ENCODE data around the gene EEA1. TPM values are rescaled to one million over a fixed set of nuclear protein-coding genes. Genes with fewer than 3 reads are reported as not detected.
A peak's percentile ranks its signal among the peaks of the same experiment; 100 is the strongest.
"Not testable (repeated sequence)": the region's sequence is repeated elsewhere in the genome, so short reads cannot be mapped to it uniquely, and the experiment has no call there.

EEA1 gene
- total RNA-seq, 1 donor from 2014 or later: 11.6 TPM

DNA sequence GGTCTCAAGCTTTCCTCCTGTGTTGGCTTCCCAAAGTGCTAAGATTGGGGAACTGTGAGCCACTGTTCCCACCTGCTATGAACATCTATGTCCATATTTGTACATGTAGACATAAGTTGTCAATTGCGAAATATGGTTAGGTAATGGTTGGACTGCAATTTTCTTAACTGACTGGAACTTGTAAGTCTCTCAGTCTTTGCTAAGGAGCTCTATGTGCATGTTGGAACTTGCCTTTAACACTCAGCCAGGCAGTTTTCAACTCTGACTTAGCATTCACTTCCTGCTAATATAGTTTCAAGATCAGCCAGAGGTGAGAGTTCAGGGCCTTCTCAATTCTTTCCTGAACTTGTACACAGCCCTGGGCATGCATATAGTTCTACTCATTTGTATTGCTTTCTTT is 44.5 kb upstream of the EEA1 start:
- no peak overlapping the region for H3K9ac ChIP-seq
- Mint-ChIP-seq H3K9me3 (peaks cover 8% of the 10 kb centered on the region), H3K4me3 (no peak overlapping the region)

DNA sequence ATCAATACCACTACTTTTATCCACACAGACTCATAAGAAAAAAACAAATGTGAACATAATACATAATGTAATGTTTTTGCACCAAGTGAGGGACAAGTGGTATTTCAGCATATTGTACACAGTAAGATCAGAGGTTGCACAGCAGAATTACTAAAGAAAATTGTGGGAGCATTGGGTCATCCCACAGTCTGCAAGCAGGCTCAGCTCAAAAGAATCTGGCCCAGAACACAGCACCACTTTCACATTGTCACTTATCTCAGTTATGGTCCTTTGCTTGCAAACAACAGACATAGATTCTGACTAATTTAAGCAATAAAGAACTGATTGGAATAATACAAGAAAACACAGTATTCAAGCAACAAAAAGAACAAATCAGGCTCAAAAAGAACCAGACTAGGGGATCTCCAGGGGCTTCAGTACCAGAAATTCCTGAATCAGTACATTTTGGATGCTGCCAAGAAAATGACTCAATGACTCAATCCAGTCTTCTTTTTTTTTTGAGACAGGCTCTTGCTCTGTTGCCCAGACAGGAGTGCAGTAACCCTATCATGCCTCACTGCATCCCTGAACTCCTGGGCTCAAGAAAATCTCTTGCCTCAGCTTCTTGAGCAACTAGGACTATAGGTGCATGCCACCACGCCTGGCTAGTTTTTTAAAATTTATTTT is 42.9 kb upstream of the EEA1 start:
- H3K36me3 Mint-ChIP-seq: no peaks in the 10 kb centered on the region
- TF ChIP-seq, protein P1, sequence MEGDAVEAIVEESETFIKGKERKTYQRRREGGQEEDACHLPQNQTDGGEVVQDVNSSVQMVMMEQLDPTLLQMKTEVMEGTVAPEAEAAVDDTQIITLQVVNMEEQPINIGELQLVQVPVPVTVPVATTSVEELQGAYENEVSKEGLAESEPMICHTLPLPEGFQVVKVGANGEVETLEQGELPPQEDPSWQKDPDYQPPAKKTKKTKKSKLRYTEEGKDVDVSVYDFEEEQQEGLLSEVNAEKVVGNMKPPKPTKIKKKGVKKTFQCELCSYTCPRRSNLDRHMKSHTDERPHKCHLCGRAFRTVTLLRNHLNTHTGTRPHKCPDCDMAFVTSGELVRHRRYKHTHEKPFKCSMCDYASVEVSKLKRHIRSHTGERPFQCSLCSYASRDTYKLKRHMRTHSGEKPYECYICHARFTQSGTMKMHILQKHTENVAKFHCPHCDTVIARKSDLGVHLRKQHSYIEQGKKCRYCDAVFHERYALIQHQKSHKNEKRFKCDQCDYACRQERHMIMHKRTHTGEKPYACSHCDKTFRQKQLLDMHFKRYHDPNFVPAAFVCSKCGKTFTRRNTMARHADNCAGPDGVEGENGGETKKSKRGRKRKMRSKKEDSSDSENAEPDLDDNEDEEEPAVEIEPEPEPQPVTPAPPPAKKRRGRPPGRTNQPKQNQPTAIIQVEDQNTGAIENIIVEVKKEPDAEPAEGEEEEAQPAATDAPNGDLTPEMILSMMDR (IDR thresholded peaks at IDR 0.05): no peak
- no peak for TF ChIP-seq EZH2 (IDR thresholded peaks at IDR 0.05)
- TF ChIP-seq EZH2phosphoT487 (IDR thresholded peaks at IDR 0.05): no peak
- Histone ChIP-seq H3K79me2 (ENCODE audit: low read depth) (no peaks in the 10 kb centered on the region), H3K36me3 (no peaks in the 10 kb centered on the region), H3K9me3 (ENCODE audit: low read depth) (no peaks in the 10 kb centered on the region), H3K4me3 (no peak overlapping the region), H3K9ac (no peak overlapping the region), H3K27me3 (no peaks in the 10 kb centered on the region), H2AFZ (replicated peaks) (no peak overlapping the region), H3F3A (ENCODE audit: low read depth) (no peaks in the 10 kb centered on the region), H4K20me1 (ENCODE audit: low read depth) (no peaks in the 10 kb centered on the region), H3K27ac (no peak overlapping the region), H3K4me2 (no peak overlapping the region), H3K4me1 (no peaks in the 10 kb centered on the region)
- peaks cover 3% of the 10 kb centered on the region for H3K4me1 Mint-ChIP-seq
- no peak for DNase-seq (ENCODE audit: low spot score)
- H3K9me3 Mint-ChIP-seq: peaks cover 8% of the 10 kb centered on the region
- H3K27ac Mint-ChIP-seq: no peak overlapping the region
- no peaks in the 10 kb centered on the region for H3K27me3 Mint-ChIP-seq (ENCODE audit: insufficient read depth, low read depth)
- H3K4me3 Mint-ChIP-seq: no peak overlapping the region

More for the DNA sequence above, 44.5 kb upstream of the EEA1 start:
- H3K4me3 ChIP-seq: no peak overlapping the region
- H3K4me1 ChIP-seq: no peaks in the 10 kb centered on the region
- TF ChIP-seq EZH2 (IDR thresholded peaks at IDR 0.05) (no peak), EZH2phosphoT487 (IDR thresholded peaks at IDR 0.05) (no peak)
- TF ChIP-seq, protein P1 (IDR thresholded peaks at IDR 0.05): no peak
- H3K9me3 ChIP-seq (ENCODE audit: low read depth): no peaks in the 10 kb centered on the region
- H3K79me2 ChIP-seq (ENCODE audit: low read depth): no peaks in the 10 kb centered on the region
- no peak overlapping the region for H2AFZ ChIP-seq (replicated peaks)
- H3K27ac ChIP-seq: no peak overlapping the region
- DNase-seq (ENCODE audit: low spot score): no peak
- no peaks in the 10 kb centered on the region for H4K20me1 ChIP-seq (ENCODE audit: low read depth)
- H3K36me3 Mint-ChIP-seq: no peaks in the 10 kb centered on the region
- peaks cover 2% of the 10 kb centered on the region for H3K27me3 Mint-ChIP-seq (ENCODE audit: insufficient read depth, low read depth)
- H3K4me1 Mint-ChIP-seq: no peaks in the 10 kb centered on the region
- H3K4me2 ChIP-seq: no peak overlapping the region
- no peaks in the 10 kb centered on the region for H3K36me3 ChIP-seq
- H3K27ac Mint-ChIP-seq: no peak overlapping the region
- no peaks in the 10 kb centered on the region for H3K27me3 ChIP-seq
- no peaks in the 10 kb centered on the region for H3F3A ChIP-seq (ENCODE audit: low read depth)

DNA sequence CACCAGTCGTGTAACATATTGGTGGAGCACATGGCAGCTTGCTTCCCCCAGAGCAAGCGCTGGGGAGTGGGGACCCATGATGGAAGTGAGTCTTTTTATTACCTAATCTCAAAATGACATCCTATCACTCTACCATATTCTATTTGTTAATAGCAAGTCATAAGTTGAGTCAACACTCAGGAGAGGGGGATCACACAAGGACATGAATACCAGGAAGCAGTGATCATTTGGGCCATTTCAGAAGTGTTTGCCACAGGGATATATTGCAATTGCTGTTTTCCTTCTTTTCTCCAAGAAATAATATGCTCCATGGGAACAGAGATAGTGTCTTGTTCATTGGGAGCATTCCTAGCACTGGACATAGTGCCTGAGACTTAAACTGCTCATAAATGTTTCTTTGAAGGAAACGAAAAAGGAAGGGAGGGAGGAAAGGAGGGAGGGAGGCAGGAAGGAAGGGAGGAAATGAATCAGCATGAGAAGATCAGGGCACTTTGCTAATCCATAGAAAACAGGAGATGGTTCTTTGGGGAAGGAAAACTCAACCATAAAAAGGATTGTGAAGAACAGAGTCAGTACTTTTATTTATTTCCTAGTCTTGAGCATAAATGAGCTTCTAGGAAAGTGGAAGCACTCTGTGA is 39.2 kb upstream of the EEA1 start:
- Histone ChIP-seq H3K27ac (no peak overlapping the region), H3K79me2 (ENCODE audit: low read depth) (no peaks in the 10 kb centered on the region), H3F3A (ENCODE audit: low read depth) (no peaks in the 10 kb centered on the region), H2AFZ (replicated peaks) (no peak overlapping the region), H3K36me3 (no peaks in the 10 kb centered on the region), H3K27me3 (no peaks in the 10 kb centered on the region), H3K4me2 (no peak overlapping the region), H3K9ac (no peak overlapping the region), H3K4me3 (no peak overlapping the region), H4K20me1 (ENCODE audit: low read depth) (no peaks in the 10 kb centered on the region), H3K4me1 (no peaks in the 10 kb centered on the region), H3K9me3 (ENCODE audit: low read depth) (no peaks in the 10 kb centered on the region)
- peaks cover 3% of the 10 kb centered on the region for H3K27me3 Mint-ChIP-seq (ENCODE audit: insufficient read depth, low read depth)
- no peak for DNase-seq (ENCODE audit: low spot score)
- no peaks in the 10 kb centered on the region for H3K36me3 Mint-ChIP-seq
- H3K4me1 Mint-ChIP-seq: peaks cover 3% of the 10 kb centered on the region
- TF ChIP-seq, protein P1 (IDR thresholded peaks at IDR 0.05): no peak
- TF ChIP-seq EZH2phosphoT487 (IDR thresholded peaks at IDR 0.05): no peak
- no peak for TF ChIP-seq EZH2 (IDR thresholded peaks at IDR 0.05)
- H3K27ac Mint-ChIP-seq: no peak overlapping the region
- H3K9me3 Mint-ChIP-seq: no peaks in the 10 kb centered on the region
- H3K4me3 Mint-ChIP-seq: no peak overlapping the region

DNA sequence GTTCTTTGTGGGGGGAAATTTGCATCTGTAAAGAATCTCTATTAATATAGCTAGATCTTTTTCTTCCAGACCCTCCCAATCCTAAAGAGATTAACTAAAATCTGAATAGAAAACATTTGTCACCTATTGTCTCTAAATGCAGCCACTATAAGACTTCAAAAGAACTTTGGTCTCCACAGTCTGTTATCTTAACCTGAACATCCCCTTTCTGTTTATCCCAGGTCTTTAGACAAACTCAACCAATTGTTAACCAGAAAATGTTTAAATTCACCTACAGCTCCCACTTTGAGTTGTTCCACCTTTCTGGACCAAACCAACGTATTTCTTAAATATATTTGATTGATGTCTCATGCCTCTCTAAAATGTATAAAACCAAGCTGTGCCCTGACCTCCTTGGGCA is 35.3 kb upstream of the EEA1 start:
- not testable (repeated sequence) for H3K27me3 Mint-ChIP-seq (ENCODE audit: insufficient read depth, low read depth); H4K20me1 ChIP-seq (ENCODE audit: low read depth); H3K4me3 Mint-ChIP-seq; H3F3A ChIP-seq (ENCODE audit: low read depth); H3K4me3 ChIP-seq; H3K4me2 ChIP-seq; DNase-seq (ENCODE audit: low spot score); H3K36me3 ChIP-seq; H3K9me3 ChIP-seq (ENCODE audit: low read depth); H3K79me2 ChIP-seq (ENCODE audit: low read depth); H3K27ac ChIP-seq; H3K27me3 ChIP-seq; H3K9ac ChIP-seq; H3K4me1 ChIP-seq; H3K4me1 Mint-ChIP-seq; H3K36me3 Mint-ChIP-seq; H3K9me3 Mint-ChIP-seq; H2AFZ ChIP-seq (replicated peaks)
- peak overlapping the region; percentile 42 for H3K27ac Mint-ChIP-seq

All from neural progenitor cell (in vitro differentiated cells).